ENCODE results near the gene PLCB1.

The PLCB1 gene

DNA sequence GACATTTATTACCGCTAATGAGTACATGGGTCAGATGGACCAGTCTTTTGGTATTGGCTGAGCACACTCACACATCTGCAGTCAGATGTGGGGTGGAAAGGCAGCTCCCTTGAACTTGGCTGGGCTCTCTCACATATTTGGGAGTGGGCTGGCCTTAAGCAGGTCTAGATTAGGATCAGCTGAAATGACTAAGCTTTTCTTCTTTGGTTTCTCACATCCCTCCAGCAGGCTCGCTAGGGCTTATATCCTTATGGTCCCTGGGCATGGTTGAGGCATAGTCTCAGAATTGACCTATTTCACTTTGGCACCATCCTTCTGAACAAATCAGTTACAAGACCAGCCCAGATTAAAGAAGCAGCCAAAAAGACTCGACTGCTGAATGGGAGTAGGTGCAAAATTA is 14.4 kb upstream of the PLCB1 start:
- TF ChIP-seq, protein P1, sequence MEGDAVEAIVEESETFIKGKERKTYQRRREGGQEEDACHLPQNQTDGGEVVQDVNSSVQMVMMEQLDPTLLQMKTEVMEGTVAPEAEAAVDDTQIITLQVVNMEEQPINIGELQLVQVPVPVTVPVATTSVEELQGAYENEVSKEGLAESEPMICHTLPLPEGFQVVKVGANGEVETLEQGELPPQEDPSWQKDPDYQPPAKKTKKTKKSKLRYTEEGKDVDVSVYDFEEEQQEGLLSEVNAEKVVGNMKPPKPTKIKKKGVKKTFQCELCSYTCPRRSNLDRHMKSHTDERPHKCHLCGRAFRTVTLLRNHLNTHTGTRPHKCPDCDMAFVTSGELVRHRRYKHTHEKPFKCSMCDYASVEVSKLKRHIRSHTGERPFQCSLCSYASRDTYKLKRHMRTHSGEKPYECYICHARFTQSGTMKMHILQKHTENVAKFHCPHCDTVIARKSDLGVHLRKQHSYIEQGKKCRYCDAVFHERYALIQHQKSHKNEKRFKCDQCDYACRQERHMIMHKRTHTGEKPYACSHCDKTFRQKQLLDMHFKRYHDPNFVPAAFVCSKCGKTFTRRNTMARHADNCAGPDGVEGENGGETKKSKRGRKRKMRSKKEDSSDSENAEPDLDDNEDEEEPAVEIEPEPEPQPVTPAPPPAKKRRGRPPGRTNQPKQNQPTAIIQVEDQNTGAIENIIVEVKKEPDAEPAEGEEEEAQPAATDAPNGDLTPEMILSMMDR (IDR thresholded peaks at IDR 0.05; ENCODE audit: low read depth, low read length): no peak
- Histone ChIP-seq H3K4me3 (ENCODE audit: low read depth, low read length) (no peak overlapping the region), H3K9me3 (ENCODE audit: severe bottlenecking) (no peaks in the 10 kb centered on the region), H3K27me3 (ENCODE audit: insufficient read depth, low read depth, severe bottlenecking) (no peaks in the 10 kb centered on the region), H3K27ac (no peak overlapping the region), H3K36me3 (no peaks in the 10 kb centered on the region)
- no peak for DNase-seq

DNA sequence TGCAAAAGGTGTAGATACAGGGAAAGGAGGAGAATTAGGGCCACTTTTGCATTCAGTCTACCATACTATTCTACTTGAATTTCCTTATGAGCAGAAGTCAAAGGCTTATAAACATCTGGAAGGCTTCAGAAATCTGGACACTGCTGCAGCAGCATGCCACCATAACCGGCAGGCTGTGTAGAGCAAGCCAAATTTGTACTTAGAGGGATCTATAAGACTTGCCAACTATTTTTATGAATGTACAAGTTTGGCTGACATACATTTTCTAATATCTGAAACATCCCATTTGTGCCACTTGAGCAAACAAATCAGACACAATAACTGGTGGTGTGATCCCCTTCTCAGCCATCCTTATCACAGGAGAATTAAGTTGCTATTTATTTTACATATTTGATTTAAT is 14.0 kb upstream of the PLCB1 start:
- no peak overlapping the region for H3K4me3 ChIP-seq (ENCODE audit: low read depth, low read length)
- no peak for DNase-seq
- H3K9me3 ChIP-seq (ENCODE audit: severe bottlenecking): no peaks in the 10 kb centered on the region
- H3K27me3 ChIP-seq (ENCODE audit: insufficient read depth, low read depth, severe bottlenecking): no peaks in the 10 kb centered on the region
- no peak overlapping the region for H3K27ac ChIP-seq
- TF ChIP-seq, protein P1 (IDR thresholded peaks at IDR 0.05; ENCODE audit: low read depth, low read length): no peak
- H3K36me3 ChIP-seq: no peaks in the 10 kb centered on the region

DNA sequence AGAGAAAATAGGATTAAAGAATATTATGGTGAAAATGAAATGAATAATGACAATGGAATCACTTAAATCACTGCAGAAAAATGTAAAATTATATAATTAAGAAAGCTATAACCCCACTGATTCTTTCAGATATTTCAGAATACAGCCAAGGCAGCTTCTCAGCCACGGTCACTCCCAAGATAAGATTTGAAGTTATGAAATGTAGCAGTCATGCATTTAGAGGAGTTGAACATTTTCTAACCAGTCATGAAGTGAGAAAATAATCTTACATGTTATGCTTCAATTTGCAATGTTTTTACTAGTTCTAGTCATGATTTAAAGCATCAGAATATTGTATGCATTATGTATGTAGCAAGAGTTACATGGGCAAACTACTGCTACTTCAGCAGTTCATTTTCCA is 13.3 kb upstream of the PLCB1 start:
- no peak for DNase-seq
- Histone ChIP-seq H3K9me3 (ENCODE audit: severe bottlenecking) (no peaks in the 10 kb centered on the region), H3K36me3 (no peaks in the 10 kb centered on the region), H3K27me3 (ENCODE audit: insufficient read depth, low read depth, severe bottlenecking) (no peaks in the 10 kb centered on the region), H3K4me3 (ENCODE audit: low read depth, low read length) (no peak overlapping the region), H3K27ac (no peak overlapping the region)
- TF ChIP-seq, protein P1 (IDR thresholded peaks at IDR 0.05; ENCODE audit: low read depth, low read length): no peak

DNA sequence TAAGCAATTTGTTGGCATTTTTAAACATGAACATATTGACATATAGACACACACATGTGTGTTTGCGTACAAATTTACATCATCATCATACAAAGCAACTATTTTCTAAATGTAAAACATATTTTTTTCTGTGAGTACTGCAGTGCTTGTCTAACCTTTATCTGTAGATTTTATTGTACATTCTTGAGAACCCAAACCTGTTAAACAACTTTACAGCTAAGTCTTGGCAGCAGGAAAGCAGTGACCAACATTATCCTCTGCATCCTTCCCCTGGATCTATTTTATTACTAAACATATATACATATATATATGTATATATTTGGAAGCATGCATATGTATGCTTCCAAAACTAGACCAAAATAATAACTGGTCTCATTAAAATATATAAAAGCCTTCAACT is 10.4 kb upstream of the PLCB1 start:
- no peak overlapping the region for H3K4me3 ChIP-seq (ENCODE audit: low read depth, low read length)
- no peak overlapping the region for H3K27ac ChIP-seq
- no peaks in the 10 kb centered on the region for H3K9me3 ChIP-seq (ENCODE audit: severe bottlenecking)
- H3K36me3 ChIP-seq: no peaks in the 10 kb centered on the region
- TF ChIP-seq, protein P1 (IDR thresholded peaks at IDR 0.05; ENCODE audit: low read depth, low read length): no peak
- H3K27me3 ChIP-seq (ENCODE audit: insufficient read depth, low read depth, severe bottlenecking): no peaks in the 10 kb centered on the region
- no peak for DNase-seq

DNA sequence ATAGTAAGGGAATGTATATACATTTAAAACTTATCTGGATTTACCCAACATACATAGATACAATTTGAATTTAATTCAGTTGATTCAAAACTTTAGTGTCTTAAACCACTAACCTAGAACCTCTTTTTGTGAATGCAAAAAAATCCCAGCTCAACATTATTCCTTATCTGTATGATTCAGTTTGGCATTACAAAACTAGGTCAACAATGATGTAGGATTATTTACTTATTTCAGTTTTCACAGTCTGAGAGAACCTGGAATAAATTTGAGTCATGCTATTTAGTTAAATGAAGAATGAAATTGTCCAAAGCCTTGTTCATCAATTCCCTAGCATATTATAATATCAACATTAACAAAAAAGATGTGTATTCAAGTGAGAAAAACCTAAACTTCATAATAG is 7.4 kb upstream of the PLCB1 start:
- Histone ChIP-seq H3K4me3 (ENCODE audit: low read depth, low read length) (no peak overlapping the region), H3K27me3 (ENCODE audit: insufficient read depth, low read depth, severe bottlenecking) (no peaks in the 10 kb centered on the region), H3K9me3 (ENCODE audit: severe bottlenecking) (no peaks in the 10 kb centered on the region), H3K36me3 (no peaks in the 10 kb centered on the region), H3K27ac (no peak overlapping the region)
- no peak for DNase-seq
- TF ChIP-seq, protein P1 (IDR thresholded peaks at IDR 0.05; ENCODE audit: low read depth, low read length): no peak

DNA sequence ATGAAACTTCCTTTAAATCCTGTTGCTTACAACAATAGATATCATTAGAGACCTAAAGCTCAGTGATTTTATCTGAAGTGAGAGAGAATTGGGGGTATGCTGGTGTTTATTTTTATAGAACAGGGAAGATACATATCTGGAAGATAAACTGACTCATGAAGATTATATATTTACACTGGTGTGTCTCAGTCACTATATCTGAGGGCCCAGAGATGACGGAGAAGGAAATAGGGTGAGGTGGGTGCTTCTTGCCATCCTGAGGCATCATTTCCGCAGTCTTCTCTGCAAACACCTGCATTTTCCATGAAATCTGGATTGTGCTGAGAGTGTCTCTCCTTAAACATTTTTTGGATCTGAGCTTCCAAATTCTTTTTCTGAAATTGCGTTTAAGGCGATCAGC is 5.9 kb upstream of the PLCB1 start:
- DNase-seq: no peak
- H3K27ac ChIP-seq: no peak overlapping the region
- no peaks in the 10 kb centered on the region for H3K9me3 ChIP-seq (ENCODE audit: severe bottlenecking)
- no peak overlapping the region for H3K4me3 ChIP-seq (ENCODE audit: low read depth, low read length)
- no peaks in the 10 kb centered on the region for H3K27me3 ChIP-seq (ENCODE audit: insufficient read depth, low read depth, severe bottlenecking)
- TF ChIP-seq, protein P1 (IDR thresholded peaks at IDR 0.05; ENCODE audit: low read depth, low read length): no peak
- H3K36me3 ChIP-seq: no peaks in the 10 kb centered on the region
